Stimulated activated naive B cell treated with anti-CD40 and anti-IgM and Interleukin-4, amounts not matched to agents 10 μg/mL and 1 μg/mL and 100 μg/mL, for 72 hours (primary cell): Measurements from ENCODE around the gene TRIP13.
A peak's percentile ranks its signal among the peaks of the same experiment; 100 is the strongest.
"Not testable (repeated sequence)": the region's sequence is repeated elsewhere in the genome, so short reads cannot be mapped to it uniquely, and the experiment has no call there.

Source experiments
- ATAC-seq, 2 donors: fragments of 150-1000 bp; cut with Tn5 transposase; replicated peaks; 2 replicates each; pipeline ENCODE4 v1.10.0; 2021; ENCODE audit warnings: moderate library complexity in 1 of 2
- DNase-seq: peaks from one replicate; pipeline ENCODE4 v3.0.0; 2021
- H3K27ac Mint-ChIP-seq: one replicate; pipeline ENCODE4 v1.8.0; 2022; ENCODE audit warnings: mild to moderate bottlenecking, mixed read lengths
- H3K27me3 Mint-ChIP-seq, 2 donors: one replicate each; pipeline ENCODE4 v1.8.0; 2022; ENCODE audit warnings: mixed read lengths in 2 of 2
- H3K36me3 Mint-ChIP-seq, 2 donors: one replicate each; pipeline ENCODE4 v1.8.0; 2022; ENCODE audit warnings: mixed read lengths in 2 of 2, mild to moderate bottlenecking in 1 of 2
- H3K4me1 Mint-ChIP-seq, 2 donors: one replicate each; pipeline ENCODE4 v1.8.0; 2022; ENCODE audit warnings: mixed read lengths in 2 of 2, mild to moderate bottlenecking in 1 of 2
- H3K4me3 Mint-ChIP-seq, 2 donors: one replicate each; pipeline ENCODE4 v1.8.0; 2022; ENCODE audit warnings: mild to moderate bottlenecking in 2 of 2, mixed read lengths in 2 of 2, moderate library complexity in 1 of 2
- H3K9me3 Mint-ChIP-seq, 2 donors: one replicate each; pipeline ENCODE4 v1.8.0; 2022; ENCODE audit warnings: mixed read lengths in 2 of 2, mild to moderate bottlenecking in 1 of 2

The TRIP13 gene

DNA sequence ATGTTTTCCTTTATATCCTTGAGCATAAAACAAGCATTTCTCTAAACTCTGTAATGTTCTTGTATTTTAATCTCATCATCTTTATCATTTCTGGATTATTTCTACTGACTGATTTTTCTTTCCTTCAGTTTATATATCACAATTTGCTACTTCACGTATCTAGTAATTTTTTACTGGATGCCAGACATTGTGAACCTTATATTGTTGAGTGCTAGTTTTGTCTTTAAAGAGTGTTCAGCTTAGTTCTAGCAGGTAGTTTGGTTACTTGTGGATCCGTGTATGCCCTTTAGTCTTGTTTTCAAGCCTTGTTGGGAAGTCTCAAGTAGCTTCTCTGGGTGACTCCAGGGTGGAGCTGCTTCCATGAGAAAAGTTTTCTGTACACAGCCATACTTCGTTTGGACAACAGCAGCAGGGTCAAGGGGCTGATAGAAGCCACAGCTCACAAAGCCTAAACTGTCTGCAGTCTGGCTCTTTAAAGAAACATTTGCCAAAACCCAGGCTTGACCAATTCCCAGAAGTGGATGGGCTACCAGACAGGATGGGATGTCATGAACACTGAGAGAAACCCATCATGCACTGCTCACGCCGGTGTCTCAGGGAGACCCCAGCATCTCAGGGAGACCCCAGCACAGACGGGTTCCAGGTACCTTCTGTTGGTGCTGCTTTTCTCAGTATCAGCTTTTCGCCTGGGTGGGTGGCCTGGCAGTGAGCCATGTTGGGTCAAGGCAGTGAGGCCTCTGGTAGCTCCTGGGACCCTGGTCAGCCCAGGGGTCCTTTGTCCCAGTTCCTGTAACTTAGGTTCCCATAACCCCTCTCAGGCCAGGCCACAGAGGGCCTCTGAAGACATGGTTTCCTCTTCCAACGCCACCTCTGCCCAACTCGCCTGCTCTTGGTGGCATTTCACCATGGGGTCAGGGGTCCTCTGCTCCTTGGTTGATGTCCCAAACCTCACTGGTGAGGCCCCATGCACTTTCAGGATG lies 29.1 kb downstream of the TRIP13 start:
- H3K4me3 Mint-ChIP-seq = no peak overlapping the region
- H3K27me3 Mint-ChIP-seq = peaks cover 21 to 30% of the 10 kb centered on the region in 2 donors
- H3K27ac Mint-ChIP-seq = no peak overlapping the region
- peaks cover 5 to 15% of the 10 kb centered on the region in 2 donors for H3K4me1 Mint-ChIP-seq
- H3K9me3 Mint-ChIP-seq = no peaks in the 10 kb centered on the region
- DNase-seq (no peak), ATAC-seq (no peak)
- H3K36me3 Mint-ChIP-seq = peaks cover 3 to 17% of the 10 kb centered on the region in 2 donors

GRCh38 chr5:922436-923280 lies 30.0 kb downstream of the TRIP13 start:
- ATAC-seq = no peak
- no peak overlapping the region for H3K27ac Mint-ChIP-seq
- no peak overlapping the region for H3K4me3 Mint-ChIP-seq
- peaks cover 5 to 23% of the 10 kb centered on the region in 2 donors for H3K4me1 Mint-ChIP-seq
- no peaks in the 10 kb centered on the region for H3K9me3 Mint-ChIP-seq
- H3K27me3 Mint-ChIP-seq = peaks cover 27 to 39% of the 10 kb centered on the region in 2 donors
- H3K36me3 Mint-ChIP-seq = peaks cover 3 to 17% of the 10 kb centered on the region in 2 donors
- no peak for DNase-seq

- DNase-seq = peak; percentile 65
- H3K9me3 Mint-ChIP-seq = no peaks in the 10 kb centered on the region
- peaks cover 5 to 23% of the 10 kb centered on the region in 2 donors for H3K4me1 Mint-ChIP-seq
- peaks cover 33 to 46% of the 10 kb centered on the region in 2 donors for H3K27me3 Mint-ChIP-seq
- ATAC-seq = peak; percentile 94 to 96
- no peak overlapping the region for H3K4me3 Mint-ChIP-seq
- peaks cover 3 to 11% of the 10 kb centered on the region in 2 donors for H3K36me3 Mint-ChIP-seq
- no peak overlapping the region for H3K27ac Mint-ChIP-seq
Observed at GRCh38 chr5:923281-923873, 30.7 kb downstream of the TRIP13 start.

DNA sequence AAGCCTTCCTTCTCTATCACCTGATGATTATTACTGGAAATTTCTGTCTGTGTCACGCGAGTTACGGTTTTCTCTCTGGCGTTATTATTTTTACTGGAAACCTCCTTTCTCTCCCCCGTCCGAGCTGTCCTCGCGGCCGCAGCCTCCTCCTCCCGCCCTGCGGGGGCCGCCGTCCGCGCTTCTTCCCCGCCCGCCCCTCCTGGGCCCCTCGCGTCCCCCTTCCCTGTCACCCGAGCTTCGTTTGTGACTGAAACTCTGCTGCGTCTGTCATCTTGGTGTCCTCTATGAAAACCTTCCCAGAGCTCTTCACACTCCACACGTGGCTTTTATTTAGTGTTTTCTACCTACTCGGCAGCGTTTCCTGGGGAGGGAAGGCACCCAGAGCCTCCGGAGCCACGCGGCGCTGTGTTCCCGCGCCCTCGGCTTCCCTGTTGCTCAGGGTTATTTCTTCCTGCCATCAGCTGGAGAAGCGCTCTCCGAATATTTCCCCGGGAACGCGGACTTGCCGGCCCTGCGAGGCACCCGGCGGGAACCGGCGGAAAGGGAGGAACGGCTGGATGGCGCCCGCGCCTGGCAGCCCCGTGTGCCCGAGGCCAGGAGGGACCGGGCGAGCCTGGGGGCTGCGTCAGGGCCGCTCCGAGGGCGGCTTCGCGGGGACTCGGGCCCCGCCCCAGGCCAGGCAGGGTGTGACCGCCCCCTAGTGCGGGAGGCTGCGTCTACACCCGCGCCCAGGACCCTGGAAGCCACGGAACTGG lies 33.9 kb downstream of the TRIP13 start:
- Mint-ChIP-seq H3K27me3 (peaks cover 46 to 72% of the 10 kb centered on the region in 2 donors), H3K27ac (peak overlapping the region; percentile 5), H3K36me3 (peaks cover 3% of the 10 kb centered on the region in 2 donors), H3K4me3 (peak overlapping the region; percentile 52 to 58), H3K4me1 (peaks cover 5 to 23% of the 10 kb centered on the region in 2 donors), H3K9me3 (no peaks in the 10 kb centered on the region)
- DNase-seq (peak; percentile 25), ATAC-seq (peak; percentile 65 to 66)

- Mint-ChIP-seq H3K9me3 (no peaks in the 10 kb centered on the region), H3K4me3 (peak overlapping the region in 1 of 2 donors; percentile 64), H3K4me1 (peaks cover 5 to 23% of the 10 kb centered on the region in 2 donors), H3K27ac (no peak overlapping the region), H3K27me3 (peaks cover 50 to 77% of the 10 kb centered on the region in 2 donors), H3K36me3 (peaks cover 0 to under 1% of the 10 kb centered on the region in 2 donors)
- DNase-seq (no peak), ATAC-seq (no peak)
Observed at GRCh38 chr5:927172-928015, 34.7 kb downstream of the TRIP13 start.

DNA sequence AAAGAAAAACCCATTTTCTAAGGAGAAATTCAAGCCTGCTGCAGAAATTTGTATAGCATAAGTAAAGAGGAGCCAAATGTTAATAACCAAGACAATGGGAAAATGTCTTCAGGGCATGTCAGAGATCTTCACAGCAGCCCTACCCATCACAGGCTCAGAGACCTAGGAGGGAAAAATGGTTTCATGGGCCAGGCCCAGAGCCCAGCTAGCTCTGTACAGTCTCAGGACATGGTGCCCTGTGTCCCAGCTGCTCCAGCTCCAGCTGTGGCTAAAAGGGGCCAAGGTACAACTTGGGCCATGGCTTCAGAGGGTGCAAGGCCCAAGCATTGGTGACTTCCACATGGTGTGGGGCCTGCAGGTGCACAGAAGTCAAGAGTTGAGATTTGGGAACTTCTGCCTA lies 36.5 kb downstream of the TRIP13 start:
- ATAC-seq = not testable (repeated sequence)
- peaks cover 56 to 72% of the 10 kb centered on the region in 2 donors for H3K27me3 Mint-ChIP-seq

GRCh38 chr5:929596-929995 lies 36.9 kb downstream of the TRIP13 start:
- Mint-ChIP-seq H3K36me3 (no peaks in the 10 kb centered on the region), H3K27me3 (peaks cover 56 to 70% of the 10 kb centered on the region in 2 donors), H3K4me1 (peaks cover 6 to 14% of the 10 kb centered on the region in 2 donors), H3K4me3 (no peak overlapping the region), H3K9me3 (no peaks in the 10 kb centered on the region), H3K27ac (no peak overlapping the region)
- no peak for DNase-seq
- ATAC-seq = no peak

More for the DNA sequence above, 36.5 kb downstream of the TRIP13 start:
- H3K4me1 Mint-ChIP-seq = peaks cover 6 to 14% of the 10 kb centered on the region in 2 donors
- H3K27ac Mint-ChIP-seq, H3K36me3 Mint-ChIP-seq, H3K9me3 Mint-ChIP-seq, H3K4me3 Mint-ChIP-seq, DNase-seq: not testable (repeated sequence)

- no peak for DNase-seq
- H3K27ac Mint-ChIP-seq = no peak overlapping the region
- no peak for ATAC-seq
- no peak overlapping the region for H3K4me3 Mint-ChIP-seq
- no peaks in the 10 kb centered on the region for H3K36me3 Mint-ChIP-seq
- peaks cover 0 to 4% of the 10 kb centered on the region in 2 donors for H3K9me3 Mint-ChIP-seq
- H3K27me3 Mint-ChIP-seq = peaks cover 49 to 57% of the 10 kb centered on the region in 2 donors
- H3K4me1 Mint-ChIP-seq = peaks cover 7 to 14% of the 10 kb centered on the region in 2 donors
Observed at GRCh38 chr5:930866-931265, 38.2 kb downstream of the TRIP13 start.

DNA sequence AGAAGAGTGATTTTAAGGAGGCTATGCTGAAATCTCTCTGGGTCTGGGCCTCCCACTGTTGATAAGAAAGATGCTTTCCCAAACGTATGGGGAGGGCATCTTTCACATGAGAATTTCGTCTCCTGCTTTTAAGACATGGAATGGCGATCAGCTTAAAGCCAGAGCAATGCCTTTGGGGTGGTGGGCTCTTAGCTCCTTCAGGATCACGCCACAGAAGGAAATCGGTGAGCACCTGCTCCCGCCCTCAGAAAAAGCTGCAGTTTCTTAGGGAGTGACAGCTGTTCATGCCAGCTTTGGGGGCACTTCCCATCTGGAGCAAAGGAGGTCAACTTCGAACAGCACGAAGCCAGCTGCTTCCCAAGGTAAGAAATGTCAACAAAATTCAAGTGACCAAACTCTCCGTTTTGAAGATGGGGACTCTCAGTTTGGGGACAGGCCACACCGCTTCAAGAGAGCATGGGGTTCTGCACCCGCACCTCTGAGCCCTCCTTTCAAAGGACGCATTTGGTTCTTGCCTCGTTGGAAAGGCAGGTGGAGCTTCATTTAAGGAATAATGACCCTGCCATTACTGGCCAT lies 39.0 kb downstream of the TRIP13 start:
- no peak overlapping the region for H3K4me3 Mint-ChIP-seq
- peaks cover 47 to 55% of the 10 kb centered on the region in 2 donors for H3K27me3 Mint-ChIP-seq
- H3K27ac Mint-ChIP-seq = no peak overlapping the region
- H3K36me3 Mint-ChIP-seq = no peaks in the 10 kb centered on the region
- H3K4me1 Mint-ChIP-seq = peaks cover 3 to 9% of the 10 kb centered on the region in 2 donors
- ATAC-seq (no peak), DNase-seq (no peak)
- H3K9me3 Mint-ChIP-seq = peaks cover 0 to 4% of the 10 kb centered on the region in 2 donors

GRCh38 chr5:932151-932627 lies 39.5 kb downstream of the TRIP13 start:
- H3K4me3 Mint-ChIP-seq = no peak overlapping the region
- H3K4me1 Mint-ChIP-seq = peaks cover 3 to 5% of the 10 kb centered on the region in 2 donors
- peaks cover 50 to 55% of the 10 kb centered on the region in 2 donors for H3K27me3 Mint-ChIP-seq
- H3K9me3 Mint-ChIP-seq = peaks cover 0 to 4% of the 10 kb centered on the region in 2 donors
- H3K36me3 Mint-ChIP-seq = no peaks in the 10 kb centered on the region
- no peak for ATAC-seq
- H3K27ac Mint-ChIP-seq = no peak overlapping the region
- DNase-seq = no peak

GRCh38 chr5:932628-933250 lies 40.1 kb downstream of the TRIP13 start:
- DNase-seq (no peak), ATAC-seq (no peak)
- peaks cover 0 to 3% of the 10 kb centered on the region in 2 donors for H3K4me1 Mint-ChIP-seq
- peaks cover 46 to 54% of the 10 kb centered on the region in 2 donors for H3K27me3 Mint-ChIP-seq
- H3K27ac Mint-ChIP-seq = no peak overlapping the region
- no peak overlapping the region for H3K4me3 Mint-ChIP-seq
- H3K36me3 Mint-ChIP-seq = no peaks in the 10 kb centered on the region
- peaks cover 0 to 4% of the 10 kb centered on the region in 2 donors for H3K9me3 Mint-ChIP-seq
